GM18517 (cell line): ENCODE data around the gene LDLRAD2.

Experiments
- ATAC-seq: cut with Tn5 transposase; IDR thresholded peaks from one replicate; pipeline ENCODE4 v1.9.1; 2021; ENCODE audit warnings: mild to moderate bottlenecking, moderate library complexity; ENCODE audit not compliant: unreplicated experiment

LDLRAD2 gene

GRCh38 chr1:21840981-21841380, 28.9 kb downstream of the LDLRAD2 start:
- no peak for ATAC-seq

- no peak for ATAC-seq
These were observed 29.9 kb downstream of the LDLRAD2 start for GRCh38 chr1:21841852-21842466.

- ATAC-seq = no peak
These were observed 30.6 kb downstream of the LDLRAD2 start for GRCh38 chr1:21842606-21843162.

- ATAC-seq = no peak
These were observed 31.1 kb downstream of the LDLRAD2 start for GRCh38 chr1:21843208-21843607.

GRCh38 chr1:21843996-21844395, 31.9 kb downstream of the LDLRAD2 start:
- ATAC-seq = no peak

GRCh38 chr1:21845646-21846641, 33.9 kb downstream of the LDLRAD2 start:
- no peak for ATAC-seq

GRCh38 chr1:21847223-21848205, 35.4 kb downstream of the LDLRAD2 start:
- ATAC-seq = no peak

GRCh38 chr1:21848524-21849174, 36.6 kb downstream of the LDLRAD2 start:
- no peak for ATAC-seq

- no peak for ATAC-seq
These were observed 38.0 kb downstream of the LDLRAD2 start for GRCh38 chr1:21849909-21850576.

- ATAC-seq = no peak
These were observed 39.6 kb downstream of the LDLRAD2 start for GRCh38 chr1:21851430-21852250.

GRCh38 chr1:21852282-21853130, 40.4 kb downstream of the LDLRAD2 start:
- no peak for ATAC-seq

GRCh38 chr1:21853131-21853427, 41.0 kb downstream of the LDLRAD2 start:
- ATAC-seq = no peak

- ATAC-seq = no peak
These were observed 42.2 kb downstream of the LDLRAD2 start for GRCh38 chr1:21854090-21854750.

- ATAC-seq = no peak
These were observed 42.7 kb downstream of the LDLRAD2 start for GRCh38 chr1:21854751-21855131.

GRCh38 chr1:21855257-21856096, 43.4 kb downstream of the LDLRAD2 start:
- ATAC-seq = no peak

GRCh38 chr1:21857142-21857839, 45.2 kb downstream of the LDLRAD2 start:
- ATAC-seq = no peak
